ENCODE data around the gene GARS1.

DNA sequence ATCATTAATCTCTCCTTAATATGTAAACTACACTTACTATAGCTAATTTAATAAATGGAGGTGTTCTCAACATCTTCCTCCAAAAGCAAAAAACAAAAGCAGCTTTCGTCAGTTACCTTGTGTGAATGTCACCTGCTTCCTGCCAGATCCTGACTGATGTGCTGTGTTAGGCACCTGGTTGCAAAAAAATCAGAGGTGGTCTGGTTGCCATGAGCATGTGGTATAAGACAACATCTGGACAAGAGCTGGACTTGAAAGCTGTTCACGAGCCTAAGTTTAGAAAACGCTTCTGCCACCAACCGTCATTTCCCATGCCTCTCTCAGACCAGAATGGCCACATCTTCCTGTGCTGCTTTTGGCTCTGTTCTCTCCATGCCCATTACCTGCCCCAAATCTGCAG lies 48.1 kb upstream of the GARS1 start:
- TF ChIP-seq, protein P1, sequence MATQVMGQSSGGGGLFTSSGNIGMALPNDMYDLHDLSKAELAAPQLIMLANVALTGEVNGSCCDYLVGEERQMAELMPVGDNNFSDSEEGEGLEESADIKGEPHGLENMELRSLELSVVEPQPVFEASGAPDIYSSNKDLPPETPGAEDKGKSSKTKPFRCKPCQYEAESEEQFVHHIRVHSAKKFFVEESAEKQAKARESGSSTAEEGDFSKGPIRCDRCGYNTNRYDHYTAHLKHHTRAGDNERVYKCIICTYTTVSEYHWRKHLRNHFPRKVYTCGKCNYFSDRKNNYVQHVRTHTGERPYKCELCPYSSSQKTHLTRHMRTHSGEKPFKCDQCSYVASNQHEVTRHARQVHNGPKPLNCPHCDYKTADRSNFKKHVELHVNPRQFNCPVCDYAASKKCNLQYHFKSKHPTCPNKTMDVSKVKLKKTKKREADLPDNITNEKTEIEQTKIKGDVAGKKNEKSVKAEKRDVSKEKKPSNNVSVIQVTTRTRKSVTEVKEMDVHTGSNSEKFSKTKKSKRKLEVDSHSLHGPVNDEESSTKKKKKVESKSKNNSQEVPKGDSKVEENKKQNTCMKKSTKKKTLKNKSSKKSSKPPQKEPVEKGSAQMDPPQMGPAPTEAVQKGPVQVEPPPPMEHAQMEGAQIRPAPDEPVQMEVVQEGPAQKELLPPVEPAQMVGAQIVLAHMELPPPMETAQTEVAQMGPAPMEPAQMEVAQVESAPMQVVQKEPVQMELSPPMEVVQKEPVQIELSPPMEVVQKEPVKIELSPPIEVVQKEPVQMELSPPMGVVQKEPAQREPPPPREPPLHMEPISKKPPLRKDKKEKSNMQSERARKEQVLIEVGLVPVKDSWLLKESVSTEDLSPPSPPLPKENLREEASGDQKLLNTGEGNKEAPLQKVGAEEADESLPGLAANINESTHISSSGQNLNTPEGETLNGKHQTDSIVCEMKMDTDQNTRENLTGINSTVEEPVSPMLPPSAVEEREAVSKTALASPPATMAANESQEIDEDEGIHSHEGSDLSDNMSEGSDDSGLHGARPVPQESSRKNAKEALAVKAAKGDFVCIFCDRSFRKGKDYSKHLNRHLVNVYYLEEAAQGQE (IDR thresholded peaks at IDR 0.05; ENCODE audit: insufficient replicate concordance, low read depth): no peak
- TF ChIP-seq POLR2AphosphoS5 (IDR thresholded peaks at IDR 0.05; ENCODE audit: low read depth) (no peak), GABPA (IDR thresholded peaks at IDR 0.05; ENCODE audit: low read depth) (no peak), SPI1 (IDR thresholded peaks at IDR 0.05; ENCODE audit: borderline replicate concordance, low read depth) (no peak)
- TF ChIP-seq, protein P2, sequence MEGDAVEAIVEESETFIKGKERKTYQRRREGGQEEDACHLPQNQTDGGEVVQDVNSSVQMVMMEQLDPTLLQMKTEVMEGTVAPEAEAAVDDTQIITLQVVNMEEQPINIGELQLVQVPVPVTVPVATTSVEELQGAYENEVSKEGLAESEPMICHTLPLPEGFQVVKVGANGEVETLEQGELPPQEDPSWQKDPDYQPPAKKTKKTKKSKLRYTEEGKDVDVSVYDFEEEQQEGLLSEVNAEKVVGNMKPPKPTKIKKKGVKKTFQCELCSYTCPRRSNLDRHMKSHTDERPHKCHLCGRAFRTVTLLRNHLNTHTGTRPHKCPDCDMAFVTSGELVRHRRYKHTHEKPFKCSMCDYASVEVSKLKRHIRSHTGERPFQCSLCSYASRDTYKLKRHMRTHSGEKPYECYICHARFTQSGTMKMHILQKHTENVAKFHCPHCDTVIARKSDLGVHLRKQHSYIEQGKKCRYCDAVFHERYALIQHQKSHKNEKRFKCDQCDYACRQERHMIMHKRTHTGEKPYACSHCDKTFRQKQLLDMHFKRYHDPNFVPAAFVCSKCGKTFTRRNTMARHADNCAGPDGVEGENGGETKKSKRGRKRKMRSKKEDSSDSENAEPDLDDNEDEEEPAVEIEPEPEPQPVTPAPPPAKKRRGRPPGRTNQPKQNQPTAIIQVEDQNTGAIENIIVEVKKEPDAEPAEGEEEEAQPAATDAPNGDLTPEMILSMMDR (IDR thresholded peaks at IDR 0.05; ENCODE audit: insufficient read depth, low read length): no peak

Measured in HL-60 (cell line).